Astrocyte (in vitro differentiated cells and primary cell): Measurements from ENCODE around the gene SERPINA9. TPM values are rescaled to one million over a fixed set of nuclear protein-coding genes. Genes with fewer than 3 reads are reported as not detected.
"Not testable (repeated sequence)": the region's sequence is repeated elsewhere in the genome, so short reads cannot be mapped to it uniquely, and the experiment has no call there.

ENCODE experiments used
- DNase-seq: peaks from one replicate; pipeline ENCODE4 v3.0.0-alpha.2; 2010; ENCODE audit warnings: low read depth
- FAIRE-seq: peaks from 2 replicates; lab custom pipeline; 2011; peaks lifted over from hg19 to GRCh38; lab: Jason Lieb, UNC
- H2AFZ ChIP-seq: 2 replicates; pipeline ENCODE4 v1.6.0; 2012; ENCODE audit warnings: low read depth, low read length, inconsistent platforms
- H3K27ac ChIP-seq: 2 replicates; pipeline ENCODE4 v1.5.1; 2011; ENCODE audit warnings: low read depth, low read length, inconsistent platforms
- H3K27me3 ChIP-seq: 2 replicates; pipeline ENCODE4 v1.6.0; 2011; ENCODE audit warnings: low read length, inconsistent platforms; ENCODE audit not compliant: insufficient read depth
- H3K36me3 ChIP-seq: 2 replicates; pipeline ENCODE4 v1.5.1; 2011; ENCODE audit warnings: low read length, inconsistent platforms; ENCODE audit not compliant: insufficient read depth
- H3K4me1 ChIP-seq: 2 replicates; pipeline ENCODE4 v1.5.1; 2011; ENCODE audit warnings: low read length, inconsistent platforms; ENCODE audit not compliant: insufficient read depth
- H3K4me2 ChIP-seq: 2 replicates; pipeline ENCODE4 v1.6.0; 2012; ENCODE audit warnings: low read length, inconsistent platforms
- H3K4me3 ChIP-seq: 2 replicates; pipeline ENCODE4 v1.5.1; 2011; ENCODE audit warnings: low read depth, mild to moderate bottlenecking, low read length, inconsistent platforms; ENCODE audit not compliant: insufficient read depth
- H3K79me2 ChIP-seq: 2 replicates; pipeline ENCODE4 v1.6.0; 2012; ENCODE audit warnings: mild to moderate bottlenecking, low read length, inconsistent platforms; ENCODE audit not compliant: insufficient read depth
- H3K9ac ChIP-seq: 2 replicates; pipeline ENCODE4 v1.6.0; 2012; ENCODE audit warnings: mild to moderate bottlenecking, low read length, inconsistent platforms
- H3K9me3 ChIP-seq: 2 replicates; pipeline ENCODE4 v1.5.1; 2012; ENCODE audit warnings: low read depth, mild to moderate bottlenecking, low read length, inconsistent platforms; ENCODE audit not compliant: insufficient read depth
- H4K20me1 ChIP-seq: 2 replicates; pipeline ENCODE4 v1.6.0; 2012; ENCODE audit warnings: low read length, inconsistent platforms; ENCODE audit not compliant: insufficient read depth
- H3K27ac Mint-ChIP-seq: one replicate; pipeline ENCODE4 v1.8.0; 2021; ENCODE audit warnings: mild to moderate bottlenecking, mixed read lengths; ENCODE audit not compliant: unreplicated experiment
- H3K27me3 Mint-ChIP-seq: one replicate; pipeline ENCODE4 v1.8.0; 2021; ENCODE audit warnings: low read depth, mixed read lengths; ENCODE audit not compliant: unreplicated experiment
- H3K36me3 Mint-ChIP-seq: one replicate; pipeline ENCODE4 v1.8.0; 2021; ENCODE audit warnings: low read depth, mixed read lengths; ENCODE audit not compliant: unreplicated experiment
- H3K4me1 Mint-ChIP-seq: one replicate; pipeline ENCODE4 v1.8.0; 2021; ENCODE audit warnings: low read depth, mixed read lengths; ENCODE audit not compliant: unreplicated experiment
- H3K4me3 Mint-ChIP-seq: one replicate; pipeline ENCODE4 v1.8.0; 2021; ENCODE audit warnings: mild to moderate bottlenecking, moderate library complexity, mixed read lengths; ENCODE audit not compliant: unreplicated experiment
- H3K9me3 Mint-ChIP-seq: one replicate; pipeline ENCODE4 v1.8.0; 2021; ENCODE audit warnings: mild to moderate bottlenecking, mixed read lengths; ENCODE audit not compliant: unreplicated experiment
- CTCF ChIP-seq: IDR thresholded peaks from 2 replicates; pipeline ENCODE4 v1.5.1; 2011; ENCODE audit warnings: low read depth, mild to moderate bottlenecking, inconsistent platforms, low read length, moderate library complexity; ENCODE audit not compliant: insufficient read depth
- EZH2 ChIP-seq: IDR thresholded peaks from 2 replicates; pipeline ENCODE4 v1.6.1; 2012; ENCODE audit warnings: mild to moderate bottlenecking, low read length, inconsistent platforms; ENCODE audit not compliant: insufficient read depth
- total RNA-seq: library from RNA; stranded (reverse); gene quantifications from 2 replicates; pipeline ENCODE4 v1.2.1, GENCODE V29; 2021

SERPINA9 gene
- total RNA-seq, 1 donor from 2014 or later, result not detected

GRCh38 chr14:94483729-94484275 is 7.8 kb upstream of the SERPINA9 start:
- H3K4me1 ChIP-seq, result peaks cover 43% of the 10 kb centered on the region
- H3K27me3 ChIP-seq, result peaks cover 4% of the 10 kb centered on the region
- Mint-ChIP-seq H3K36me3 (peaks cover 2% of the 10 kb centered on the region), H3K9me3 (peaks cover 5% of the 10 kb centered on the region), H3K27me3 (peaks cover 17% of the 10 kb centered on the region), H3K27ac (no peak overlapping the region), H3K4me1 (peaks cover 33% of the 10 kb centered on the region), H3K4me3 (no peak overlapping the region)
- H3K4me2 ChIP-seq, result peak overlapping the region; percentile 66
- no peaks in the 10 kb centered on the region for H3K36me3 ChIP-seq
- H3K79me2 ChIP-seq, result no peaks in the 10 kb centered on the region
- H3K4me3 ChIP-seq, result no peak overlapping the region
- H3K27ac ChIP-seq, result peak overlapping the region; percentile 88
- FAIRE-seq (peak; percentile 58), DNase-seq (peak; percentile 48)
- TF ChIP-seq CTCF, result no peak
- TF ChIP-seq EZH2, result no peak
- H2AFZ ChIP-seq, result no peak overlapping the region
- peak overlapping the region; percentile 63 for H3K9ac ChIP-seq
- H4K20me1 ChIP-seq, result no peaks in the 10 kb centered on the region
- H3K9me3 ChIP-seq, result peaks cover 3% of the 10 kb centered on the region

- Mint-ChIP-seq H3K36me3 (no peaks in the 10 kb centered on the region), H3K27me3 (peaks cover 17% of the 10 kb centered on the region), H3K4me1 (peaks cover 33% of the 10 kb centered on the region), H3K4me3 (no peak overlapping the region), H3K9me3 (peaks cover 10% of the 10 kb centered on the region), H3K27ac (peak overlapping the region; percentile 60)
- Histone ChIP-seq H3K27ac (no peak overlapping the region), H3K4me2 (no peak overlapping the region), H3K27me3 (peaks cover 4% of the 10 kb centered on the region), H3K9me3 (peaks cover 4% of the 10 kb centered on the region), H3K4me3 (no peak overlapping the region), H3K79me2 (no peaks in the 10 kb centered on the region), H2AFZ (no peak overlapping the region), H3K36me3 (no peaks in the 10 kb centered on the region), H4K20me1 (no peaks in the 10 kb centered on the region), H3K4me1 (peaks cover 43% of the 10 kb centered on the region), H3K9ac (no peak overlapping the region)
- no peak for TF ChIP-seq CTCF
- no peak for TF ChIP-seq EZH2
- FAIRE-seq (no peak), DNase-seq (no peak)
These were observed 7.1 kb upstream of the SERPINA9 start for GRCh38 chr14:94483071-94483451.

GRCh38 chr14:94482132-94483070 is 6.4 kb upstream of the SERPINA9 start:
- not testable (repeated sequence) for DNase-seq, H2AFZ ChIP-seq, H3K36me3 ChIP-seq, H3K27me3 ChIP-seq, H3K9me3 ChIP-seq, FAIRE-seq, H4K20me1 ChIP-seq, H3K79me2 ChIP-seq, H3K4me3 Mint-ChIP-seq, H3K36me3 Mint-ChIP-seq, H3K4me3 ChIP-seq
- H3K27me3 Mint-ChIP-seq, result peaks cover 17% of the 10 kb centered on the region
- H3K4me1 Mint-ChIP-seq, result peaks cover 33% of the 10 kb centered on the region
- Histone ChIP-seq H3K4me1 (peaks cover 43% of the 10 kb centered on the region), H3K9ac (peak overlapping the region; percentile 45), H3K27ac (peak overlapping the region; percentile 74), H3K4me2 (peak overlapping the region; percentile 43)
- H3K9me3 Mint-ChIP-seq, result peaks cover 11% of the 10 kb centered on the region
- peak overlapping the region; percentile 71 for H3K27ac Mint-ChIP-seq
